ENCODE data around the gene RNF208.

The RNF208 gene

GRCh38 chr9:137214620-137215019 is 7.4 kb downstream of the RNF208 start:
- no peak for DNase-seq (ENCODE audit: low read depth)

GRCh38 chr9:137213160-137214060 is 8.6 kb downstream of the RNF208 start:
- DNase-seq (ENCODE audit: low read depth) = no peak

GRCh38 chr9:137212520-137212919 is 9.5 kb downstream of the RNF208 start:
- DNase-seq (ENCODE audit: low read depth) = no peak

GRCh38 chr9:137211532-137211931 is 10.5 kb downstream of the RNF208 start:
- no peak for DNase-seq (ENCODE audit: low read depth)

- DNase-seq (ENCODE audit: low read depth) = no peak
These were observed 15.4 kb downstream of the RNF208 start for GRCh38 chr9:137206602-137207001.

- DNase-seq (ENCODE audit: low read depth) = peak; percentile 83
These were observed 16.6 kb downstream of the RNF208 start, which contains the start of the genes NDOR1 and TMEM203 for GRCh38 chr9:137205126-137206069. NDOR1 (plus strand) TSS chr9:137205700; CDS start chr9:137205778, 78 bp downstream. TMEM203 (minus strand) TSS chr9:137205648; CDS start chr9:137205414, 234 bp downstream.

GRCh38 chr9:137204731-137205125 is 17.3 kb downstream of the RNF208 start:
- no peak for DNase-seq (ENCODE audit: low read depth)

GRCh38 chr9:137202966-137203365 is 19.1 kb downstream of the RNF208 start:
- DNase-seq (ENCODE audit: low read depth) = no peak

GRCh38 chr9:137201205-137201868 is 20.7 kb downstream of the RNF208 start:
- DNase-seq (ENCODE audit: low read depth) = no peak

GRCh38 chr9:137200311-137201204 is 21.5 kb downstream of the RNF208 start, which contains the start of gene TPRN:
TPRN (minus strand) TSS chr9:137200741; CDS start chr9:137200711, 30 bp downstream.
- peak; percentile 99 for DNase-seq (ENCODE audit: low read depth)

- DNase-seq (ENCODE audit: low read depth) = peak; percentile 48
These were observed 22.5 kb downstream of the RNF208 start for GRCh38 chr9:137199411-137200121.

GRCh38 chr9:137198902-137199283 is 23.1 kb downstream of the RNF208 start:
- DNase-seq (ENCODE audit: low read depth) = no peak

GRCh38 chr9:137198051-137198901 is 23.8 kb downstream of the RNF208 start:
- DNase-seq (ENCODE audit: low read depth) = no peak

GRCh38 chr9:137195525-137196220 is 26.4 kb downstream of the RNF208 start:
- no peak for DNase-seq (ENCODE audit: low read depth)

GRCh38 chr9:137194909-137195308 is 27.1 kb downstream of the RNF208 start:
- DNase-seq (ENCODE audit: low read depth) = no peak

- no peak for DNase-seq (ENCODE audit: low read depth)
These were observed 27.7 kb downstream of the RNF208 start for GRCh38 chr9:137194388-137194787.

- DNase-seq (ENCODE audit: low read depth) = no peak
These were observed 28.3 kb downstream of the RNF208 start for GRCh38 chr9:137193771-137194170.

GRCh38 chr9:137192859-137193258 is 29.2 kb downstream of the RNF208 start:
- no peak for DNase-seq (ENCODE audit: low read depth)

GRCh38 chr9:137192448-137192780 is 29.6 kb downstream of the RNF208 start:
- DNase-seq (ENCODE audit: low read depth) = no peak
